Astrocyte (in vitro differentiated cells and primary cell): ENCODE results near the gene SPOCK3.

Source experiments
- EZH2 ChIP-seq: IDR thresholded peaks from 2 replicates; pipeline ENCODE4 v1.6.1; 2012; ENCODE audit warnings: mild to moderate bottlenecking, low read length, inconsistent platforms; ENCODE audit not compliant: insufficient read depth
- TF ChIP-seq, protein P1 (sequence below): IDR thresholded peaks from 2 replicates; pipeline ENCODE4 v1.5.1; 2011; ENCODE audit warnings: low read depth, mild to moderate bottlenecking, inconsistent platforms, low read length, moderate library complexity; ENCODE audit not compliant: insufficient read depth

DNA sequence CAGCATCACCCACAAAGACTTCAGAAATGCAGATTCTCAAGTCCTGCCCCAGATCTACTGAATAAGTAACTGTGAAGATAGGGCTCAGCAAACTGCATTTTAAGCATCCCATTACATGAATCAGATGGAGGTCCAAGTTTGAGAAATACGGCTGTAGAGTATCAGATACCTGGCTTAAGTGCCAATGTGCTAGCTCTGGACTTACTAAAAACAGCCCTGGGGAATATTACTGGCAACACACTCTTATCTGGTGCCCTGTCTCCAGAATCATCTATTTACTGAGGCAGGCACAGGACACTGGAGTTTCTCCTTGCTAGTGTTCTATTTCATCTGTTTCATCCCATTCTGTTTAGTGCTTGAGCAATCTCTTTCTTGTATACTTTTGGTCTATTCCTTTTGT lies 105.1 kb downstream of the SPOCK3 start:
- TF ChIP-seq, protein P1, sequence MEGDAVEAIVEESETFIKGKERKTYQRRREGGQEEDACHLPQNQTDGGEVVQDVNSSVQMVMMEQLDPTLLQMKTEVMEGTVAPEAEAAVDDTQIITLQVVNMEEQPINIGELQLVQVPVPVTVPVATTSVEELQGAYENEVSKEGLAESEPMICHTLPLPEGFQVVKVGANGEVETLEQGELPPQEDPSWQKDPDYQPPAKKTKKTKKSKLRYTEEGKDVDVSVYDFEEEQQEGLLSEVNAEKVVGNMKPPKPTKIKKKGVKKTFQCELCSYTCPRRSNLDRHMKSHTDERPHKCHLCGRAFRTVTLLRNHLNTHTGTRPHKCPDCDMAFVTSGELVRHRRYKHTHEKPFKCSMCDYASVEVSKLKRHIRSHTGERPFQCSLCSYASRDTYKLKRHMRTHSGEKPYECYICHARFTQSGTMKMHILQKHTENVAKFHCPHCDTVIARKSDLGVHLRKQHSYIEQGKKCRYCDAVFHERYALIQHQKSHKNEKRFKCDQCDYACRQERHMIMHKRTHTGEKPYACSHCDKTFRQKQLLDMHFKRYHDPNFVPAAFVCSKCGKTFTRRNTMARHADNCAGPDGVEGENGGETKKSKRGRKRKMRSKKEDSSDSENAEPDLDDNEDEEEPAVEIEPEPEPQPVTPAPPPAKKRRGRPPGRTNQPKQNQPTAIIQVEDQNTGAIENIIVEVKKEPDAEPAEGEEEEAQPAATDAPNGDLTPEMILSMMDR, result no peak
- no peak for TF ChIP-seq EZH2
